SH-SY5Y (cell line): ENCODE data around the gene OR2H2.

Experiments used
- GATA2 ChIP-seq: IDR thresholded peaks from 2 replicates; pipeline ENCODE4 v1.6.1; 2011; ENCODE audit warnings: mild to moderate bottlenecking, low read depth, low read length
- GATA3 ChIP-seq: IDR thresholded peaks from 2 replicates; pipeline ENCODE4 v1.6.1; 2011; ENCODE audit warnings: low read depth, mild to moderate bottlenecking, low read length, moderate library complexity

DNA sequence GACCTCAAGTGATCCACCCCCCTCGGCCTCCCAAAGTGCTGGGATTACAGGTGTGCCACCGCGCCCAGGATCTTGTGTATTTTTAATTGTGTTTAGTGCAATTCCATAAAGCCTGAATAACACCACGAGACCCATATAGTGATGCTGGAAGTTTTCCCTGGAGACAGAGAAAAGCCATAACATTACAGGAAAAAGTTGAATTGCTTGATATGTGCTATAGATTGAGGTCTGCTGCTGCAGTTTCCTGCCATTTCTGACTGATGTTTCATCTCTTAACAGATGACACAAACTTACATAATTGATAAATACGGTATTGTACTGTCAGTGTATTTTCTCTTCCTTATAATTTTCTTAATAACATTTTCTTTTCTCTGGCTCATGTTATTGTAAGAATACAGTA is 18.1 kb upstream of the OR2H2 start:
- no peak for TF ChIP-seq GATA2
- no peak for TF ChIP-seq GATA3
